Measurements from ENCODE around the gene ALK.

The ALK gene

DNA sequence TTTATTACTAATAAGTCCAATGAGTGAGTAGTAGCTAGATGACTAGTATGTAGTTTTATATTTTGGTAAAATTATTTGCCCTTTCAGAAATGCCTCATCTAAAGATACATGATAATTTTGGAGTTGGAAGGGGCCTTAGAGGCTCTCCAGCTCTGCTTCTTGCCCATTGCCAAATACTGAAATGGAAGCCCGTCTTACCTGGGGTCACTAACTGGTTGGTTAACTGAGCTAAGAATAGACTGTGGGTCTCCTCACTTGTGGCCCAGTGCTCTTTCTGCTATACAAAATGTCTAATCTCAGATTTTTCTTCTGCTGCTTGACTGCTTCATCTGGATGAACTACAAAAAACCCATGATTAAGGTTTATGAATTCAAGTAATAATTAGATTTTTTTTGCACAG lies 739.1 kb downstream of the ALK start:
- H4K20me1 ChIP-seq (ENCODE audit: insufficient read depth, low read length), result no peaks in the 10 kb centered on the region
- no peaks in the 10 kb centered on the region for H3K4me1 ChIP-seq (ENCODE audit: insufficient read depth, low read length)
- no peak overlapping the region for H2AFZ ChIP-seq (ENCODE audit: low read depth, low read length)
- H3K9ac ChIP-seq (ENCODE audit: low read depth, low read length), result no peak overlapping the region
- no peak overlapping the region for H3K4me2 ChIP-seq (ENCODE audit: insufficient read depth, low read length)
- no peaks in the 10 kb centered on the region for H3K79me2 ChIP-seq (ENCODE audit: insufficient read depth, low read length)
- ATAC-seq (ENCODE audit: insufficient read depth, low read depth) (no peak), DNase-seq (no peak)
- H3K27ac ChIP-seq (ENCODE audit: low read length), result no peak overlapping the region
- no peaks in the 10 kb centered on the region for H3K9me3 ChIP-seq (ENCODE audit: insufficient read depth, low read length, severe bottlenecking)
- no peaks in the 10 kb centered on the region for H3K27me3 ChIP-seq (ENCODE audit: insufficient read depth, low read length, poor library complexity)
- TF ChIP-seq, protein P1, sequence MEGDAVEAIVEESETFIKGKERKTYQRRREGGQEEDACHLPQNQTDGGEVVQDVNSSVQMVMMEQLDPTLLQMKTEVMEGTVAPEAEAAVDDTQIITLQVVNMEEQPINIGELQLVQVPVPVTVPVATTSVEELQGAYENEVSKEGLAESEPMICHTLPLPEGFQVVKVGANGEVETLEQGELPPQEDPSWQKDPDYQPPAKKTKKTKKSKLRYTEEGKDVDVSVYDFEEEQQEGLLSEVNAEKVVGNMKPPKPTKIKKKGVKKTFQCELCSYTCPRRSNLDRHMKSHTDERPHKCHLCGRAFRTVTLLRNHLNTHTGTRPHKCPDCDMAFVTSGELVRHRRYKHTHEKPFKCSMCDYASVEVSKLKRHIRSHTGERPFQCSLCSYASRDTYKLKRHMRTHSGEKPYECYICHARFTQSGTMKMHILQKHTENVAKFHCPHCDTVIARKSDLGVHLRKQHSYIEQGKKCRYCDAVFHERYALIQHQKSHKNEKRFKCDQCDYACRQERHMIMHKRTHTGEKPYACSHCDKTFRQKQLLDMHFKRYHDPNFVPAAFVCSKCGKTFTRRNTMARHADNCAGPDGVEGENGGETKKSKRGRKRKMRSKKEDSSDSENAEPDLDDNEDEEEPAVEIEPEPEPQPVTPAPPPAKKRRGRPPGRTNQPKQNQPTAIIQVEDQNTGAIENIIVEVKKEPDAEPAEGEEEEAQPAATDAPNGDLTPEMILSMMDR (IDR thresholded peaks at IDR 0.05; ENCODE audit: borderline replicate concordance, extremely low read depth, low read length, poor library complexity, severe bottlenecking), result no peak
- no peak for TF ChIP-seq EZH2 (IDR thresholded peaks at IDR 0.05; ENCODE audit: borderline replicate concordance, low read depth, low read length, severe bottlenecking)
- H3K36me3 ChIP-seq (ENCODE audit: insufficient read depth, low read length), result no peaks in the 10 kb centered on the region
- H3K4me3 ChIP-seq (ENCODE audit: low read depth in 1 of 2, low read length in 2 of 2), result no peak overlapping the region

DNA sequence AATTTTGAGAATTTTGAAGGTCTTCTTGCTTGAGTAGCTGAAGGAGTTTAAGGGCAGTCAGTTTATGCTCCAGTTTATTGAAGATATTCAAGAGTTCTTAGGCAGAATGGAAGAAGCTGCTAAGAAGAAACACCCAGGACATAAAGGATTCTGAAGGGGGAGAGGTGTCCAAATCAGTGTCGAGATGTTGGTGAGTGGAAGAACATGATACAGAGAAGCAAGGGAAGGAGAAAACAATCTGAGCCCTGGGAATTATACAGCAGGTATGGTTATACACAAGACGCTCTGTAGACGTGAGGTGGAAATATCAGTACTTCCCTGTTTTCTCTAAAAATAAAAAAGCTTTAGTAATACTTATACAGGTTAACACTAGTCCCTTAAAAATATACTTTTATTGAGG lies 746.0 kb downstream of the ALK start:
- H3K9me3 ChIP-seq (ENCODE audit: insufficient read depth, low read length, severe bottlenecking), result no peaks in the 10 kb centered on the region
- no peak overlapping the region for H3K4me3 ChIP-seq (ENCODE audit: low read depth in 1 of 2, low read length in 2 of 2)
- no peak overlapping the region for H3K27ac ChIP-seq (ENCODE audit: low read length)
- no peaks in the 10 kb centered on the region for H3K79me2 ChIP-seq (ENCODE audit: insufficient read depth, low read length)
- no peak overlapping the region for H3K9ac ChIP-seq (ENCODE audit: low read depth, low read length)
- no peak overlapping the region for H3K4me2 ChIP-seq (ENCODE audit: insufficient read depth, low read length)
- no peaks in the 10 kb centered on the region for H3K36me3 ChIP-seq (ENCODE audit: insufficient read depth, low read length)
- no peaks in the 10 kb centered on the region for H3K4me1 ChIP-seq (ENCODE audit: insufficient read depth, low read length)
- TF ChIP-seq, protein P1 (IDR thresholded peaks at IDR 0.05; ENCODE audit: borderline replicate concordance, extremely low read depth, low read length, poor library complexity, severe bottlenecking), result no peak
- no peak for TF ChIP-seq EZH2 (IDR thresholded peaks at IDR 0.05; ENCODE audit: borderline replicate concordance, low read depth, low read length, severe bottlenecking)
- no peak overlapping the region for H2AFZ ChIP-seq (ENCODE audit: low read depth, low read length)
- ATAC-seq (ENCODE audit: insufficient read depth, low read depth) (no peak), DNase-seq (no peak)
- no peaks in the 10 kb centered on the region for H3K27me3 ChIP-seq (ENCODE audit: insufficient read depth, low read length, poor library complexity)
- H4K20me1 ChIP-seq (ENCODE audit: insufficient read depth, low read length), result no peaks in the 10 kb centered on the region

DNA sequence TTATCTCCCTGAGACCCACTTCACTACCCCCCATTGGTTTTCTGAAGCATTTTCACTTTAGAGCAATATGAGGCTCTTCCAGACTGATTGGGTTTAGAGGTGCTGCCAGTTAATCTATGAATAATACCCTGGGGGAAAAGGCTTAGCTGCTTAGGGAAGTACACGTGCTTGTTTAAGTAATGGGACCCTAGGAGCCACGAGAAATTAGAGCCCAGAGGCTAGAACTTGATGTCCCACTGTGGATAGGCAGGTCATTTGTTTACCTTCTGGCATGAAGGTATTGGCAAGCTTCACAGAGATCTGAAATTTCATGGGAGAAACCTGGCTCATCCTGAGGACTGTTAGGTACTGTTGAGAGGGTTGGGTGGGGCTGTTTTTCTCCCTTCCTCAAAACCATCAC lies 746.4 kb downstream of the ALK start:
- TF ChIP-seq EZH2 (IDR thresholded peaks at IDR 0.05; ENCODE audit: borderline replicate concordance, low read depth, low read length, severe bottlenecking), result no peak
- TF ChIP-seq, protein P1 (IDR thresholded peaks at IDR 0.05; ENCODE audit: borderline replicate concordance, extremely low read depth, low read length, poor library complexity, severe bottlenecking), result no peak
- Histone ChIP-seq H3K9me3 (ENCODE audit: insufficient read depth, low read length, severe bottlenecking) (no peaks in the 10 kb centered on the region), H3K27me3 (ENCODE audit: insufficient read depth, low read length, poor library complexity) (no peaks in the 10 kb centered on the region), H3K79me2 (ENCODE audit: insufficient read depth, low read length) (no peaks in the 10 kb centered on the region), H4K20me1 (ENCODE audit: insufficient read depth, low read length) (no peaks in the 10 kb centered on the region), H2AFZ (ENCODE audit: low read depth, low read length) (no peak overlapping the region), H3K4me3 (ENCODE audit: low read depth in 1 of 2, low read length in 2 of 2) (no peak overlapping the region), H3K4me1 (ENCODE audit: insufficient read depth, low read length) (no peaks in the 10 kb centered on the region), H3K27ac (ENCODE audit: low read length) (no peak overlapping the region), H3K9ac (ENCODE audit: low read depth, low read length) (no peak overlapping the region), H3K4me2 (ENCODE audit: insufficient read depth, low read length) (no peak overlapping the region), H3K36me3 (ENCODE audit: insufficient read depth, low read length) (no peaks in the 10 kb centered on the region)
- DNase-seq (no peak), ATAC-seq (ENCODE audit: insufficient read depth, low read depth) (no peak)

All from DND-41 (cell line).